GM12891 (cell line): Measurements from ENCODE around the gene CMSS1.

Source experiments
- POLR2A ChIP-seq: IDR thresholded peaks from 2 replicates; pipeline ENCODE4 v1.6.1; 2011; ENCODE audit warnings: low read depth, low read length, control low read depth
- POLR2AphosphoS5 ChIP-seq: IDR thresholded peaks from 2 replicates; pipeline ENCODE4 v1.6.1; 2011; ENCODE audit warnings: low read depth, low read length, control low read depth

GRCh38 chr3:99929745-99930139, 112.1 kb downstream of the CMSS1 start:
- TF ChIP-seq POLR2A (no peak), POLR2AphosphoS5 (no peak)
